Calu3 (cell line): ENCODE results near the gene LPAR1. TPM values are rescaled to one million over a fixed set of nuclear protein-coding genes. Genes with fewer than 3 reads are reported as not detected.
"Not testable (repeated sequence)": the region's sequence is repeated elsewhere in the genome, so short reads cannot be mapped to it uniquely, and the experiment has no call there.

Source experiments
- BruUV-seq: library from RNA; stranded (reverse); fragments of 400-500 nt; replicated peaks from 2 replicates; lab custom pipeline; 2021; lab: Mats Ljungman, UMichigan
- CTCF ChIA-PET: fragments of 300-600 bp; sonication (Branson Sonifier 250); formaldehyde crosslinking; loops from one replicate; lab custom pipeline; 2022; ENCODE audit warnings: antibody characterized with exemption; lab: Charles Lee
- DNase-seq: peaks from one replicate; pipeline ENCODE4 v3.0.0; 2022
- H3K27ac Mint-ChIP-seq: one replicate; pipeline ENCODE4 v1.8.0; 2022; ENCODE audit warnings: mixed read lengths; ENCODE audit not compliant: unreplicated experiment
- H3K27me3 Mint-ChIP-seq: one replicate; pipeline ENCODE4 v1.8.0; 2022; ENCODE audit warnings: mixed read lengths; ENCODE audit not compliant: unreplicated experiment
- H3K36me3 Mint-ChIP-seq: one replicate; pipeline ENCODE4 v1.8.0; 2022; ENCODE audit warnings: mild to moderate bottlenecking, moderate library complexity, mixed read lengths; ENCODE audit not compliant: insufficient read depth, unreplicated experiment
- H3K4me1 Mint-ChIP-seq: one replicate; pipeline ENCODE4 v1.8.0; 2022; ENCODE audit warnings: mild to moderate bottlenecking, low read depth, mixed read lengths; ENCODE audit not compliant: unreplicated experiment
- H3K4me3 Mint-ChIP-seq: one replicate; pipeline ENCODE4 v1.8.0; 2022; ENCODE audit warnings: mild to moderate bottlenecking, low read depth, moderate library complexity, mixed read lengths; ENCODE audit not compliant: unreplicated experiment
- H3K9me3 Mint-ChIP-seq: one replicate; pipeline ENCODE4 v1.8.0; 2022; ENCODE audit warnings: low read depth, mixed read lengths; ENCODE audit not compliant: unreplicated experiment
- intact Hi-C: fragments of 100-400 bp; cut with micrococcal nuclease; formaldehyde crosslinking; loops from one replicate; pipeline ENCODE4 v1.10.0; 2022; ENCODE audit not compliant: unreplicated experiment
- total RNA-seq: library from RNA; stranded (reverse); gene quantifications from 2 replicates; pipeline ENCODE4 v1.2.3, GENCODE V29; 2022
- TF ChIP-seq, protein P1 (sequence below): fragments of 200-600 bp; IDR thresholded peaks from one replicate; pipeline ENCODE4 v1.8.0; 2022; ENCODE audit warnings: antibody characterized with exemption; ENCODE audit not compliant: unreplicated experiment

Gene LPAR1
- total RNA-seq, 1 experiment from 2014 or later: 6.3 TPM

DNA sequence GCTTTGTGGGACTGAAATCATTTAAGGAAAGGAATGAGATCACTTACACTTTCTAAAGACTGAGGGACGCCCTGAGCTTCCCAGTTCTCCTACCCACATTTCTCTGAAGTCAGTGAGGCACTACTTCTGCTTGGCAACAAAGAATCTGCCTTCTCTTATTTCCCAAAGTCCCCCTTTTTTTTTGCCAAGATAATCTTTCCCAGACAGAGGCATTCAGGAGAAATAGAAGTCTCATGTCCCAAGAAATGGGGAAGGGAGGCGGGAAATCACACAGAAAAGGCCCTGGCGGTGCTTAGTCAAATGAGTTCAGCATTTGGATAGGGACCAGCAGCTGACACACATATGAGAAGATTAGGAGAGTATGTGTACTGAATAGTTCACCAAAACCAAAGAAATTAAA lies 210.0 kb downstream of the LPAR1 start:
- H3K27ac Mint-ChIP-seq: no peak overlapping the region
- intact Hi-C loops: no loop called here
- H3K36me3 Mint-ChIP-seq: no peaks in the 10 kb centered on the region
- H3K9me3 Mint-ChIP-seq: no peaks in the 10 kb centered on the region
- CTCF ChIA-PET: no interaction called here
- H3K27me3 Mint-ChIP-seq: no peaks in the 10 kb centered on the region
- H3K4me1 Mint-ChIP-seq: peaks cover 4% of the 10 kb centered on the region
- no TSS peak for BruUV-seq
- DNase-seq: no peak
- no peak overlapping the region for H3K4me3 Mint-ChIP-seq
- TF ChIP-seq, protein P1, sequence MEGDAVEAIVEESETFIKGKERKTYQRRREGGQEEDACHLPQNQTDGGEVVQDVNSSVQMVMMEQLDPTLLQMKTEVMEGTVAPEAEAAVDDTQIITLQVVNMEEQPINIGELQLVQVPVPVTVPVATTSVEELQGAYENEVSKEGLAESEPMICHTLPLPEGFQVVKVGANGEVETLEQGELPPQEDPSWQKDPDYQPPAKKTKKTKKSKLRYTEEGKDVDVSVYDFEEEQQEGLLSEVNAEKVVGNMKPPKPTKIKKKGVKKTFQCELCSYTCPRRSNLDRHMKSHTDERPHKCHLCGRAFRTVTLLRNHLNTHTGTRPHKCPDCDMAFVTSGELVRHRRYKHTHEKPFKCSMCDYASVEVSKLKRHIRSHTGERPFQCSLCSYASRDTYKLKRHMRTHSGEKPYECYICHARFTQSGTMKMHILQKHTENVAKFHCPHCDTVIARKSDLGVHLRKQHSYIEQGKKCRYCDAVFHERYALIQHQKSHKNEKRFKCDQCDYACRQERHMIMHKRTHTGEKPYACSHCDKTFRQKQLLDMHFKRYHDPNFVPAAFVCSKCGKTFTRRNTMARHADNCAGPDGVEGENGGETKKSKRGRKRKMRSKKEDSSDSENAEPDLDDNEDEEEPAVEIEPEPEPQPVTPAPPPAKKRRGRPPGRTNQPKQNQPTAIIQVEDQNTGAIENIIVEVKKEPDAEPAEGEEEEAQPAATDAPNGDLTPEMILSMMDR: no peak

GRCh38 chr9:110826400-110826799 lies 211.9 kb downstream of the LPAR1 start:
- H3K4me3 Mint-ChIP-seq, DNase-seq, H3K4me1 Mint-ChIP-seq, H3K27ac Mint-ChIP-seq, BruUV-seq, CTCF ChIA-PET, H3K9me3 Mint-ChIP-seq, H3K36me3 Mint-ChIP-seq, intact Hi-C loops, H3K27me3 Mint-ChIP-seq: not testable (repeated sequence)

DNA sequence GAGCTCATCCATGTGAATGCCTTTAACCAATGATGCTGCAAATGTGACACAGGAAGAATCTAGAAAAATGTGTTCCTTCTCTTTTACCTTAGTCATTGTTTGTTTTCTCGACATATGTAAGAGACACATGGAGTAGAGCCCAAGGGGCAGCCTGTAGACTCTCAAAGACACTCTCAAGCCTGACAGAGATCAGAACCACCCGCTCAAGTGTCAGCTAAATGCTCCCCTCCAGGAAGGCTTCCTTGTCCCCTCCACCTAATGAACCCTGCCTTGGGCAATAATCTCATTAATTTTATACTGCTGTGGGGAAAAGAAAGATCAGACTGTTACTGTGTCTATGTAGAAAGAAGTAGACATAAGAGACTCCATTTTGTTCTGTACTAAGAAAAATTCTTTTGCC lies 212.3 kb downstream of the LPAR1 start:
- TF ChIP-seq, protein P1: no peak
- no peak overlapping the region for H3K4me3 Mint-ChIP-seq
- intact Hi-C loops: no loop called here
- no TSS peak for BruUV-seq
- H3K27me3 Mint-ChIP-seq: no peaks in the 10 kb centered on the region
- no peaks in the 10 kb centered on the region for H3K4me1 Mint-ChIP-seq
- DNase-seq: no peak
- H3K27ac Mint-ChIP-seq: no peak overlapping the region
- H3K9me3 Mint-ChIP-seq: no peaks in the 10 kb centered on the region
- CTCF ChIA-PET: no interaction called here
- no peaks in the 10 kb centered on the region for H3K36me3 Mint-ChIP-seq

- H3K4me3 Mint-ChIP-seq, H3K4me1 Mint-ChIP-seq, H3K9me3 Mint-ChIP-seq, BruUV-seq, H3K27ac Mint-ChIP-seq, DNase-seq, H3K36me3 Mint-ChIP-seq, H3K27me3 Mint-ChIP-seq, CTCF ChIA-PET, intact Hi-C loops: not testable (repeated sequence)
These were observed 213.1 kb downstream of the LPAR1 start for GRCh38 chr9:110825129-110825528.
